ENCODE results near the gene TIMD4.

TIMD4 gene

DNA sequence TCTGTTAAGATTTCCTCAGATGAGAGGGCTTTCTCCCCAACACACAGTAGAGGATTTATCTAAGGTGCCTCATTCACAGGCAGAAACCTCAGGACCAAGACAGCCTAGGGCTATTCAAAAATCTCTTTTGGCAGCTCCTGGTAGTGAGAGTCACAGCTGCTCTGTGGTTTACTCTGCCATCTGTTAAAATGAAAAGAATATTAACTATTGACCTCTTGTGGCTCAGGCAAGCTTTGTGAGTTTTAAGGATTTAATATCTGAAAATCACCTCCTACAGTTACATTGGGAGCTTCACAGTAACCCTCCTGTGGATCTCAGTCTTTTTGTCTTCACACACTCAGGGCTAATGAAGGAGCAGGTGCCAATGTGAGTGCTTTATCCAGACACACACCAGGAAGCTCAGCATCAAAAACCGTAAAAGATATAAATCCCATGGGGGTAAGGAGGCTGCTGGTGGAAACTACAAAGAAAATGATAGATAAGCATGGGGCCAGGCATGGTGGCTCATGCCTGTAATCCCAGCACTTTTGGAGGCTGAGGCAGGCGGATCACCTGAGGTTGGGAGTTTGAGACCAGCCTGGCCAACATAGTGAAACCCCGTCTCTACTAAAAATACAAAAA is 83.3 kb downstream of the TIMD4 start:
- ChIA-PET CTCF (no interaction called here), POLR2A (no interaction called here)
- TF ChIP-seq BHLHE40 (IDR thresholded peaks at IDR 0.05; ENCODE audit: borderline replicate concordance), result no peak
- no peak for TF ChIP-seq HDGF (IDR thresholded peaks at IDR 0.05; ENCODE audit: borderline replicate concordance)
- no peak for DNase-seq (ENCODE audit: extremely low spot score)

DNA sequence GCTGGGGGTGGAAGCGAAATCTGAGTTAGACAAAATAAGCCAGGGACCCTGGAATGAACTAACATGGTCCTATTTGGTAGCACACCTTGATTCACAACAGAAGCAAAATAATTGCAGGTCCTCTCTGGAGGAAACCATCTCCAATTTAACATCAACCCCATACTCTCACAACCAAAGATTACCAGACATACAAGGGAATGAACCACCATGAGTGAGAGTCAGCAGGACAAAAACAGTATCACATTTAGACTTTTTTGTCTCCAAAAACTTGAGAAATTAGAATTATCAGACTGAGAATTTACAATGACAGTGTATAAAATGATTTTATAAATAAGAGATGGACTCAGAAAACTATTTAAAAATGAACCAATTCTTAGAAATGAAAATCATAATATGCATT is 91.8 kb downstream of the TIMD4 start:
- DNase-seq (ENCODE audit: extremely low spot score), result no peak
- ChIA-PET POLR2A (no interaction called here), CTCF (no interaction called here)
- TF ChIP-seq FOXA1 (IDR thresholded peaks at IDR 0.05), result no peak
- TF ChIP-seq FOXM1 (IDR thresholded peaks at IDR 0.05; ENCODE audit: borderline replicate concordance), result no peak
- no peak for TF ChIP-seq ZNF384 (IDR thresholded peaks at IDR 0.05)
- TF ChIP-seq ELF4 (IDR thresholded peaks at IDR 0.05), result no peak
- no peak for TF ChIP-seq NFRKB (IDR thresholded peaks at IDR 0.05)
- no peak for TF ChIP-seq HDGF (IDR thresholded peaks at IDR 0.05; ENCODE audit: borderline replicate concordance)
- TF ChIP-seq L3MBTL2 (conservative IDR thresholded peaks at IDR 0.05), result no peak
- no peak for TF ChIP-seq ARNT (IDR thresholded peaks at IDR 0.05)

DNA sequence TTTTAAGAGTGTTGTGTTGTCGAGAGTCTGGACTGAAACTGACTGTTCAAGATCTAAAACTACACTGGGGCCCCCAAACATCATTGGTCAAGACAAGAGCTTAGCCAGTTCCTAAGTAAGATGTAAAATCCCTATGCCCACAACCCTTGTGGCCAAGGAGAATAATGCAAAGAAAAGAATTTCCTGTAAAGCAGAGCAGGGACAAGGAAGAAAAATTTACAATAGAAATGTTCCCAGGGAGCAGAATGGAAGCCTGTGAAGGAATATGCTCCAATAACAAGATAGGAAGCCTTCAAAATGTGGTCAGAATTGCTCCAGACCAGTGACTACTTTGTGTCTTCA is 92.6 kb downstream of the TIMD4 start:
- TF ChIP-seq ARNT (IDR thresholded peaks at IDR 0.05), result no peak
- TF ChIP-seq BHLHE40 (IDR thresholded peaks at IDR 0.05; ENCODE audit: borderline replicate concordance), result no peak
- TF ChIP-seq CTBP1 (IDR thresholded peaks at IDR 0.05; ENCODE audit: borderline replicate concordance), result no peak
- TF ChIP-seq LEF1 (IDR thresholded peaks at IDR 0.05; ENCODE audit: borderline replicate concordance), result no peak
- no peak for TF ChIP-seq ZNF384 (IDR thresholded peaks at IDR 0.05)
- TF ChIP-seq NFRKB (IDR thresholded peaks at IDR 0.05), result no peak
- TF ChIP-seq FOXM1 (IDR thresholded peaks at IDR 0.05; ENCODE audit: borderline replicate concordance), result no peak
- TF ChIP-seq HDGF (IDR thresholded peaks at IDR 0.05; ENCODE audit: borderline replicate concordance), result no peak
- TF ChIP-seq SP1 (IDR thresholded peaks at IDR 0.05), result no peak
- no peak for TF ChIP-seq TARDBP (IDR thresholded peaks at IDR 0.05)
- TF ChIP-seq L3MBTL2 (conservative IDR thresholded peaks at IDR 0.05), result no peak
- TF ChIP-seq FOXA1 (IDR thresholded peaks at IDR 0.05), result no peak
- TF ChIP-seq FOXK2 (IDR thresholded peaks at IDR 0.05), result no peak
- TF ChIP-seq SUZ12 (IDR thresholded peaks at IDR 0.05), result no peak
- no peak for TF ChIP-seq ELF4 (IDR thresholded peaks at IDR 0.05)
- TF ChIP-seq, protein P1, sequence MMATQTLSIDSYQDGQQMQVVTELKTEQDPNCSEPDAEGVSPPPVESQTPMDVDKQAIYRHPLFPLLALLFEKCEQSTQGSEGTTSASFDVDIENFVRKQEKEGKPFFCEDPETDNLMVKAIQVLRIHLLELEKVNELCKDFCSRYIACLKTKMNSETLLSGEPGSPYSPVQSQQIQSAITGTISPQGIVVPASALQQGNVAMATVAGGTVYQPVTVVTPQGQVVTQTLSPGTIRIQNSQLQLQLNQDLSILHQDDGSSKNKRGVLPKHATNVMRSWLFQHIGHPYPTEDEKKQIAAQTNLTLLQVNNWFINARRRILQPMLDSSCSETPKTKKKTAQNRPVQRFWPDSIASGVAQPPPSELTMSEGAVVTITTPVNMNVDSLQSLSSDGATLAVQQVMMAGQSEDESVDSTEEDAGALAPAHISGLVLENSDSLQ (IDR thresholded peaks at IDR 0.05), result no peak
- ChIA-PET CTCF (no interaction called here), POLR2A (no interaction called here)
- no peak for DNase-seq (ENCODE audit: extremely low spot score)
